ENCODE data around the gene LPXN. TPM values are rescaled to one million over a fixed set of nuclear protein-coding genes. Genes with fewer than 3 reads are reported as not detected.

Gene LPXN
- total and polyA plus RNA-seq, 9 donors = 6.5 to 19.3 (median 7.9) TPM

DNA sequence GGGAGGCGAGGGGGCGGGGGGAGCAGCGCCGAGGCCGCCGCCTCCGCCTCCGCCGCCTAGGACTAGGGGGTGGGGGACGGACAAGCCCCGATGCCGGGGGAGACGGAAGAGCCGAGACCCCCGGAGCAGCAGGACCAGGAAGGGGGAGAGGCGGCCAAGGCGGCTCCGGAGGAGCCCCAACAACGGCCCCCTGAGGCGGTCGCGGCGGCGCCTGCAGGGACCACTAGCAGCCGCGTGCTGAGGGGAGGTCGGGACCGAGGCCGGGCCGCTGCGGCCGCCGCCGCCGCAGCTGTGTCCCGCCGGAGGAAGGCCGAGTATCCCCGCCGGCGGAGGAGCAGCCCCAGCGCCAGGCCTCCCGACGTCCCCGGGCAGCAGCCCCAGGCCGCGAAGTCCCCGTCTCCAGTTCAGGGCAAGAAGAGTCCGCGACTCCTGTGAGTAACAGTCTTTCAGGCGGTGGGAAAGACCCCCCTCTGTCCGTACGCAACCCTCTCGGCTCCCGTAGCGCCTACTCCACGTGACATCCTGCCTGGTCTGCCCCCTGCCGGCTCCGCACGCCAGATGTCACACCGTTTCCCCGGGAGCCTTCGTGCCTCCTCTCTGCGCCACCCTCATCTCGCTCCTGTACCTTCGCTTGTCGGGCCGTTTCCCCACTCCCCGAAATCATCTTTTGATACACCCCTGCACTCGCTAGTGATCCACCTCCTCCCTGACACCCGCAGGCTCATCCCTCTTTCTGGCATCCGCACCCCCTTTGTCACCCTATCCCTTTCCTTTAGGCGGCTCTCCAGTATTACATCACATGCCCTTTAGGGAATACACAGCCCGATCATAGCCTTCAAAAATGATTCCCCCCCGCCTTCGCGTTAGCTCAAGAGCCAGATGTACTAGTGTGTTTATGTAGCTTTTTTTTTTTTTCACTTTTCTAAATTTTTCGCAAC, 3.8 kb upstream of the LPXN start:
- intact Hi-C loops (cut with DNase I) = loop anchor here in 2 of 4 donors (5.0 kb wide), 2 partner anchors 58 to 1152 kb away; partner anchors contain the start of gene SLC43A3 (in 1 of the 2)
- 0 to 1% (median 0%) methylated on average over 58 to 78 of the region's 78 CpGs for WGBS, 3 donors
- TF ChIP-seq EP300 (IDR thresholded peaks at IDR 0.05) (peak; percentile 58), POLR2A (IDR thresholded peaks at IDR 0.05) (no peak)
- TF ChIP-seq, protein P1, sequence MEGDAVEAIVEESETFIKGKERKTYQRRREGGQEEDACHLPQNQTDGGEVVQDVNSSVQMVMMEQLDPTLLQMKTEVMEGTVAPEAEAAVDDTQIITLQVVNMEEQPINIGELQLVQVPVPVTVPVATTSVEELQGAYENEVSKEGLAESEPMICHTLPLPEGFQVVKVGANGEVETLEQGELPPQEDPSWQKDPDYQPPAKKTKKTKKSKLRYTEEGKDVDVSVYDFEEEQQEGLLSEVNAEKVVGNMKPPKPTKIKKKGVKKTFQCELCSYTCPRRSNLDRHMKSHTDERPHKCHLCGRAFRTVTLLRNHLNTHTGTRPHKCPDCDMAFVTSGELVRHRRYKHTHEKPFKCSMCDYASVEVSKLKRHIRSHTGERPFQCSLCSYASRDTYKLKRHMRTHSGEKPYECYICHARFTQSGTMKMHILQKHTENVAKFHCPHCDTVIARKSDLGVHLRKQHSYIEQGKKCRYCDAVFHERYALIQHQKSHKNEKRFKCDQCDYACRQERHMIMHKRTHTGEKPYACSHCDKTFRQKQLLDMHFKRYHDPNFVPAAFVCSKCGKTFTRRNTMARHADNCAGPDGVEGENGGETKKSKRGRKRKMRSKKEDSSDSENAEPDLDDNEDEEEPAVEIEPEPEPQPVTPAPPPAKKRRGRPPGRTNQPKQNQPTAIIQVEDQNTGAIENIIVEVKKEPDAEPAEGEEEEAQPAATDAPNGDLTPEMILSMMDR (IDR thresholded peaks at IDR 0.05) = peak; percentile 65 to 97 (median 95)
- H3K4me1 ChIP-seq (ENCODE audit: insufficient read depth) = peaks cover 7% of the 10 kb centered on the region
- no peaks in the 10 kb centered on the region for H3K9me3 ChIP-seq
- peak; percentile 91 to 94 (median 94) for DNase-seq
- no peaks in the 10 kb centered on the region for H3K27me3 ChIP-seq
- peak overlapping the region; percentile 99 to 100 for H3K27ac ChIP-seq
- no peaks in the 10 kb centered on the region for H3K36me3 ChIP-seq
- H3K4me3 ChIP-seq = peak overlapping the region; percentile 95

DNA sequence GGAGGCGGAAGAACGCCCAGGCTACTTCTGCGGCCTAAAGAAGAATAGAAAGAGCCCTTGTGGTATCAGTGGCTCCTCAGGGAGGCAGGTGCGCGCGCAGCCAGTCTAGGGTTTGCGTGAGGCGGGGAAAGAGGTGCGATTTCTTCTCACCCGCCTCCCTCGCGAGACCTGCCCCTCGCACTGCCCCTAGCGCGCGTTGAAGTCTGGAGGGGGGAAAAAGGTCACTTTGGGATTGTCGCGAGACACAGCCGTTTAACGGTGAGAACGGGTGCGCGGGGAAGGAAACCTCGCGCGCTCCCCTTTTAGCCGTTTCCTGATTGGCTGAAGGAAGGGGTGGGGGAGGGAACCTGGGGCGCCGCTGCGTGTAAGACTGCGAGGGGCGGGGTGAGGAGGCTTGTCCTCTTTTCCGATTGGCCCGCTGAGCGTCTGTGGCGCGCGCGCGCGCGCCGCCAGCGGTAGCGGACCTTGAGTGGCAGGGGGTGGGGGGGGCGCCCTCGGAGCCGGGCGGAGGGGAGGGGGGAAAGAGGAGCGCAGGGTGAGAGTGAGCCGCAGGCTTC, 3.1 kb upstream of the LPXN start, which contains the start of gene ZFP91:
ZFP91 (plus strand) TSS at position 429 of the 557 bp plus-strand sequence. CDS start 219 bp downstream, outside the sequence.
- 0% methylated on average over 31 to 50 of the region's 51 CpGs for WGBS, 3 donors
- Histone ChIP-seq H3K27me3 (no peaks in the 10 kb centered on the region), H3K4me3 (peak within 1 kb of the TSS; percentile 95), H3K27ac (peak within 1 kb of the TSS; percentile 99 to 100), H3K4me1 (ENCODE audit: insufficient read depth) (peaks cover 7% of the 10 kb centered on the region), H3K36me3 (no peaks in the 10 kb centered on the region), H3K9me3 (no peaks in the 10 kb centered on the region)
- intact Hi-C loops (cut with DNase I) = loop anchor here in 1 of 4 donors (5.0 kb wide), 1 partner anchor 1151 kb away; the partner anchor contains the start of gene SLC43A3
- peak; percentile 97 to 99 (median 98) for DNase-seq
- TF ChIP-seq, protein P1 (IDR thresholded peaks at IDR 0.05) = peak in 1 of 3 donors; percentile 23
- TF ChIP-seq POLR2A (IDR thresholded peaks at IDR 0.05) (peak; percentile 89), EP300 (IDR thresholded peaks at IDR 0.05) (no peak)

DNA sequence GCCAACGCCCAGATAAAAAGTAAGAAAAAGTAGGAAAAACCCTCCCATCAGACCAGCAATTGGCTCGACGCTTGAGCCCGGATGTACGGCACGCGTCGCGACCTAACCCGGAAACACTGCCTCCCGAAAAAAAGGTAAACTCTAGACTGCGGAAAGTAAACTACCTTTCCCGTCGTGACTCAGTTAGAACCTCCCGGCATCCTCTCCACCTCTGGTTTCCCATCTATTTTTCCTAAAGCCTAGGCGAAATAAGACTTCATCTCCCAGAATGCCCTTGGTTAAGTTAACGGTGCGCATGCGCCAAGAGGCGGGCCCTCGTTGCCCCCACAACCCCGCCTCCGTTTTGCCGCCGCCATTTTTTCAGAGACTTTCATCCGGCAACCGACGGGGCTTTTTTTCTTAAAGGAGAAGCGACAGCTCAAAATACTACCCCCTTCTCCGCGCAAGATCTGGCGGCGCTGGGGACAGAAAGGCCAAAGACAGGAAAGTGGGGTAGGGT, 2.5 kb upstream of the LPXN start:
- Histone ChIP-seq H3K27ac (peak overlapping the region; percentile 99 to 100), H3K4me3 (peak overlapping the region; percentile 95), H3K27me3 (no peaks in the 10 kb centered on the region), H3K9me3 (no peaks in the 10 kb centered on the region), H3K4me1 (ENCODE audit: insufficient read depth) (peaks cover 7% of the 10 kb centered on the region), H3K36me3 (no peaks in the 10 kb centered on the region)
- peak; percentile 94 to 97 (median 96) for DNase-seq
- intact Hi-C loops (cut with DNase I) = loop anchor here in 1 of 4 donors (5.0 kb wide), 1 partner anchor 1151 kb away; the partner anchor contains the start of gene SLC43A3
- TF ChIP-seq, protein P1 (IDR thresholded peaks at IDR 0.05) = no peak
- TF ChIP-seq EP300 (IDR thresholded peaks at IDR 0.05) = no peak
- WGBS, 3 donors = 0 to 1% (median 0%) methylated on average over 33 of the region's 33 CpGs

DNA sequence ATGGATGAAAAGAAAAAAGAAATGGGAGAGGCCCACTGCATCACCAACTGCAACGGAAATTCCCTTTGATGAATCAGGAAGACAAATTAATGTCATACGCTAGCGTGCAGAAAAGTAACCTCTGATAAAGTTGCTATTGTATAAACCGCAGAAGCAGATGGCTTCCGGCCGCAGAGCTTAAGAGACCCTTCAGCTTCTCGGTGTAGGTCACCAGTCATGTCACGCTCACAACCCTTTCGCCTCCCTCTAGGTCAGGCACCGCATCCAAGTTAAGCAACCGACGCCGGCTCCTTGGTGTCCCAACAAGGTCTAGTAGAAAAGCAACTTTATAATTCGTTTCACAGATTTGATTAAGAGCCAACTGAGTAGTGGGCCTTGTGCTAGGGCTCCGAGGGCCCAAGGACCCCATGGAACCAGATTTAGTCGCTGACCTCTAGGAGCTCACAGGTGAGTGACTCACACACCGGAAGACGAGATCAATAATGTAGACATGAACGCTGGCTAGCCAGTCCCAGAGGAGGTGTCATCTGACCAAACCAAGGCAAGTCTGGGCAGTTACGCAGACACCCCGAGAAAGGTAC, 2.0 kb upstream of the LPXN start:
- intact Hi-C loops (cut with DNase I) = loop anchor here in 1 of 4 donors (5.0 kb wide), 1 partner anchor 1150 kb away; the partner anchor contains the start of gene SLC43A3
- peak overlapping the region; percentile 95 for H3K4me3 ChIP-seq

More for the DNA sequence above, 2.0 kb upstream of the LPXN start:
- 0 to 1% (median 1%) methylated on average over 21 of the region's 21 CpGs for WGBS, 3 donors
- TF ChIP-seq EP300 (IDR thresholded peaks at IDR 0.05) (no peak), POLR2A (IDR thresholded peaks at IDR 0.05) (peak; percentile 74)
- TF ChIP-seq, protein P1 (IDR thresholded peaks at IDR 0.05) = no peak
- peaks cover 9% of the 10 kb centered on the region for H3K4me1 ChIP-seq (ENCODE audit: insufficient read depth)
- H3K27me3 ChIP-seq = no peaks in the 10 kb centered on the region
- no peaks in the 10 kb centered on the region for H3K9me3 ChIP-seq
- peak in 1 of 5 donors; percentile 72 for DNase-seq
- no peaks in the 10 kb centered on the region for H3K36me3 ChIP-seq
- H3K27ac ChIP-seq = peak overlapping the region; percentile 73 to 99
